WTC11 (cell line): ENCODE data around the gene GDF2.

ENCODE experiments used
- CREB1 ChIP-seq: sonication (generic); formaldehyde crosslinking; IDR thresholded peaks from 2 replicates; pipeline ENCODE4 v1.8.0; 2023; ENCODE audit warnings: mild to moderate bottlenecking, missing genetic modification reagents
- KAT7 ChIP-seq: sonication (generic); formaldehyde crosslinking; IDR thresholded peaks from 2 replicates; pipeline ENCODE4 v1.8.1; 2023; ENCODE audit warnings: missing genetic modification reagents, mild to moderate bottlenecking, borderline replicate concordance
- TCF7 ChIP-seq: sonication (generic); formaldehyde crosslinking; IDR thresholded peaks from 2 replicates; pipeline ENCODE4 v1.8.0; 2022; ENCODE audit warnings: mild to moderate bottlenecking, low read depth, missing genetic modification reagents, moderate library complexity
- ZBTB43 ChIP-seq: sonication (generic); formaldehyde crosslinking; IDR thresholded peaks from 2 replicates; pipeline ENCODE4 v1.8.1; 2023; ENCODE audit warnings: mild to moderate bottlenecking, missing genetic modification reagents
- ZNF416 ChIP-seq: fragments of 250-450 bp; sonication (Bioruptor Pico); IDR thresholded peaks from 2 replicates; pipeline ENCODE4 v1.9.0; 2021; ENCODE audit warnings: mild to moderate bottlenecking, inconsistent platforms
- TF ChIP-seq, protein P1 (sequence below): fragments of 200-600 bp; IDR thresholded peaks from 2 replicates; pipeline ENCODE4 v1.8.0; 2022; ENCODE audit warnings: antibody characterized with exemption
- TF ChIP-seq, protein P2 (sequence below): sonication (generic); formaldehyde crosslinking; IDR thresholded peaks from 2 replicates; pipeline ENCODE4 v1.8.0; 2022; ENCODE audit warnings: mild to moderate bottlenecking, missing genetic modification reagents
- TF ChIP-seq, protein P3 (sequence below): sonication (generic); formaldehyde crosslinking; IDR thresholded peaks from 2 replicates; pipeline ENCODE4 v1.8.1; 2022; ENCODE audit warnings: missing genetic modification reagents, borderline replicate concordance

- TF ChIP-seq ZNF416 (CRISPR knock-in tag) (no peak), KAT7 (no peak), CREB1 (CRISPR knock-in tag) (no peak), TCF7 (CRISPR knock-in tag) (no peak), ZBTB43 (CRISPR knock-in tag) (no peak)
- TF ChIP-seq, protein P1, sequence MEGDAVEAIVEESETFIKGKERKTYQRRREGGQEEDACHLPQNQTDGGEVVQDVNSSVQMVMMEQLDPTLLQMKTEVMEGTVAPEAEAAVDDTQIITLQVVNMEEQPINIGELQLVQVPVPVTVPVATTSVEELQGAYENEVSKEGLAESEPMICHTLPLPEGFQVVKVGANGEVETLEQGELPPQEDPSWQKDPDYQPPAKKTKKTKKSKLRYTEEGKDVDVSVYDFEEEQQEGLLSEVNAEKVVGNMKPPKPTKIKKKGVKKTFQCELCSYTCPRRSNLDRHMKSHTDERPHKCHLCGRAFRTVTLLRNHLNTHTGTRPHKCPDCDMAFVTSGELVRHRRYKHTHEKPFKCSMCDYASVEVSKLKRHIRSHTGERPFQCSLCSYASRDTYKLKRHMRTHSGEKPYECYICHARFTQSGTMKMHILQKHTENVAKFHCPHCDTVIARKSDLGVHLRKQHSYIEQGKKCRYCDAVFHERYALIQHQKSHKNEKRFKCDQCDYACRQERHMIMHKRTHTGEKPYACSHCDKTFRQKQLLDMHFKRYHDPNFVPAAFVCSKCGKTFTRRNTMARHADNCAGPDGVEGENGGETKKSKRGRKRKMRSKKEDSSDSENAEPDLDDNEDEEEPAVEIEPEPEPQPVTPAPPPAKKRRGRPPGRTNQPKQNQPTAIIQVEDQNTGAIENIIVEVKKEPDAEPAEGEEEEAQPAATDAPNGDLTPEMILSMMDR, result no peak
- TF ChIP-seq, protein P2, sequence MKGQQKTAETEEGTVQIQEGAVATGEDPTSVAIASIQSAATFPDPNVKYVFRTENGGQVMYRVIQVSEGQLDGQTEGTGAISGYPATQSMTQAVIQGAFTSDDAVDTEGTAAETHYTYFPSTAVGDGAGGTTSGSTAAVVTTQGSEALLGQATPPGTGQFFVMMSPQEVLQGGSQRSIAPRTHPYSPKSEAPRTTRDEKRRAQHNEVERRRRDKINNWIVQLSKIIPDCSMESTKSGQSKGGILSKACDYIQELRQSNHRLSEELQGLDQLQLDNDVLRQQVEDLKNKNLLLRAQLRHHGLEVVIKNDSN (CRISPR knock-in tag), result no peak
- TF ChIP-seq, protein P3, sequence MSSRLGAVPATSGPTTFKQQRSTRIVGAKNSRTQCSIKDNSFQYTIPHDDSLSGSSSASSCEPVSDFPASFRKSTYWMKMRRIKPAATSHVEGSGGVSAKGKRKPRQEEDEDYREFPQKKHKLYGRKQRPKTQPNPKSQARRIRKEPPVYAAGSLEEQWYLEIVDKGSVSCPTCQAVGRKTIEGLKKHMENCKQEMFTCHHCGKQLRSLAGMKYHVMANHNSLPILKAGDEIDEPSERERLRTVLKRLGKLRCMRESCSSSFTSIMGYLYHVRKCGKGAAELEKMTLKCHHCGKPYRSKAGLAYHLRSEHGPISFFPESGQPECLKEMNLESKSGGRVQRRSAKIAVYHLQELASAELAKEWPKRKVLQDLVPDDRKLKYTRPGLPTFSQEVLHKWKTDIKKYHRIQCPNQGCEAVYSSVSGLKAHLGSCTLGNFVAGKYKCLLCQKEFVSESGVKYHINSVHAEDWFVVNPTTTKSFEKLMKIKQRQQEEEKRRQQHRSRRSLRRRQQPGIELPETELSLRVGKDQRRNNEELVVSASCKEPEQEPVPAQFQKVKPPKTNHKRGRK, result no peak
These were observed 31.9 kb downstream of the GDF2 start for GRCh38 chr10:47354165-47354564.
